Testis (tissue), 2 donors: ENCODE data around the gene ZBTB9.

Source experiments
- CTCF ChIP-seq, 3 experiments: fragments of 450-650 bp in 2 of 3; fragments of 200-600 bp in 1 of 3; sonication (generic) in 1 of 3; IDR thresholded peaks; one replicate each; pipeline ENCODE4 v1.5.1; 2016 to 2019; ENCODE audit warnings: antibody characterized with exemption in 3 of 3, mild to moderate bottlenecking in 2 of 3, moderate library complexity in 1 of 3
- POLR2A ChIP-seq: fragments of 450-650 bp; IDR thresholded peaks from one replicate; pipeline ENCODE4 v1.6.1; 2017; ENCODE audit warnings: antibody characterized with exemption, mild to moderate bottlenecking, moderate library complexity

GRCh38 chr6:33438978-33439594 is 15.3 kb upstream of the ZBTB9 start:
- TF ChIP-seq CTCF (IDR thresholded peaks at IDR 0.05) (no peak), POLR2A (no peak)
